Activated CD8-positive, alpha-beta T cell treated with anti-CD3 and anti-CD28 coated beads for 36 hours (primary cell): Measurements from ENCODE around the gene FAM107A. TPM values are rescaled to one million over a fixed set of nuclear protein-coding genes. Genes with fewer than 3 reads are reported as not detected.

Experiments
- ATAC-seq: fragments of 200-7000 bp; cut with Tn5 transposase; one replicate; pipeline ENCODE4 v1.10.0; 2021; ENCODE audit warnings: mild to moderate bottlenecking, moderate library complexity
- CTCF ChIA-PET: fragments of 350-600 bp; sonication (Branson Sonifier 250); formaldehyde crosslinking; loops from one replicate; lab custom pipeline; 2021; ENCODE audit warnings: antibody characterized with exemption; lab: Charles Lee
- POLR2A ChIA-PET: fragments of 350-600 bp; sonication (Branson Sonifier 250); formaldehyde crosslinking; loops from one replicate; lab custom pipeline; 2021; ENCODE audit warnings: antibody characterized with exemption; lab: Charles Lee
- DNase-seq: peaks from one replicate; pipeline ENCODE4 v3.0.0-alpha.2; 2020
- H3K27ac Mint-ChIP-seq: one replicate; pipeline ENCODE4 v1.8.0; 2021; ENCODE audit warnings: mild to moderate bottlenecking, mixed read lengths
- H3K27me3 Mint-ChIP-seq: one replicate; pipeline ENCODE4 v1.8.0; 2021; ENCODE audit warnings: mixed read lengths
- H3K36me3 Mint-ChIP-seq: one replicate; pipeline ENCODE4 v1.8.0; 2021; ENCODE audit warnings: low read depth, mixed read lengths
- H3K4me1 Mint-ChIP-seq: one replicate; pipeline ENCODE4 v1.8.0; 2021; ENCODE audit warnings: low read depth, mixed read lengths
- H3K4me3 Mint-ChIP-seq: one replicate; pipeline ENCODE4 v1.8.0; 2021; ENCODE audit warnings: mild to moderate bottlenecking, moderate library complexity, mixed read lengths
- H3K9me3 Mint-ChIP-seq: one replicate; pipeline ENCODE4 v1.8.0; 2021; ENCODE audit warnings: mixed read lengths
- intact Hi-C: fragments of 100-400 bp; cut with micrococcal nuclease; formaldehyde crosslinking; loops from one replicate; pipeline ENCODE4 v1.10.0; 2022
- total RNA-seq, 2 experiments: library from RNA; stranded (reverse); gene quantifications; one replicate each; pipeline ENCODE4 v1.2.3, GENCODE V29; 2021
- TF ChIP-seq, protein P1 (sequence below): fragments of 200-600 bp; IDR thresholded peaks from one replicate; pipeline ENCODE4 v1.8.0; 2022; ENCODE audit warnings: antibody characterized with exemption, mild to moderate bottlenecking

FAM107A gene, protein sequence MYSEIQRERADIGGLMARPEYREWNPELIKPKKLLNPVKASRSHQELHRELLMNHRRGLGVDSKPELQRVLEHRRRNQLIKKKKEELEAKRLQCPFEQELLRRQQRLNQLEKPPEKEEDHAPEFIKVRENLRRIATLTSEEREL
- not detected for total RNA-seq

DNA sequence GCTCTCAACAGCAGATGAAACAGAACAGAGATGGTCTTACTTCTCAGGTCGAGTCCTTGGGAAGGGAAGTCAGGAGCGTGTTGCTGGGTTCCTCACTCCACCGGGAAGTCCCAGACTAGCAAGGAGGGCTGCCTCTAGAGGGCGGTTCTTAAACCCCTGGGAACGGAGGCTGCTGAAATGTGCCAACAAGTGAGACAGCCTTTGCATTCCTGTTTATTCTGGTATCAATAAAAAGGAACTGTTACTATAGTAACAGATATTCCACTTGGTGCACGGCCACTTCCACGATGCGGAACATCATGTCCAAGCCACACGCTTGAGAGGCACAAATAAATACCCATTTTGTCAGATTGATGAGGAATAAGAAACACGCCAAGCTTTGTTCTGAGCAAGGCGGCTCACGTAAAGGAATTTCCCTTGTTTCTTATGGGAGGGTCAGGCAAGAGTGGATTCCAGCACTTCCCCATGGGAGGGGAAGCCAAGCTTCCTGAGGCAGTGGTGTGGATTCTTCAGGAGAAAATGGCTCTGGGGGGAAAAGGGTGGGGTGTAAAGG, at the start of gene FAM107A:
Gene FAM107A, minus strand, starts transcription at position 123 of the 553 bp plus-strand sequence. CDS start 7,531 bp downstream, outside the sequence.
- H3K36me3 Mint-ChIP-seq = no peaks in the 10 kb centered on the region
- TF ChIP-seq, protein P1, sequence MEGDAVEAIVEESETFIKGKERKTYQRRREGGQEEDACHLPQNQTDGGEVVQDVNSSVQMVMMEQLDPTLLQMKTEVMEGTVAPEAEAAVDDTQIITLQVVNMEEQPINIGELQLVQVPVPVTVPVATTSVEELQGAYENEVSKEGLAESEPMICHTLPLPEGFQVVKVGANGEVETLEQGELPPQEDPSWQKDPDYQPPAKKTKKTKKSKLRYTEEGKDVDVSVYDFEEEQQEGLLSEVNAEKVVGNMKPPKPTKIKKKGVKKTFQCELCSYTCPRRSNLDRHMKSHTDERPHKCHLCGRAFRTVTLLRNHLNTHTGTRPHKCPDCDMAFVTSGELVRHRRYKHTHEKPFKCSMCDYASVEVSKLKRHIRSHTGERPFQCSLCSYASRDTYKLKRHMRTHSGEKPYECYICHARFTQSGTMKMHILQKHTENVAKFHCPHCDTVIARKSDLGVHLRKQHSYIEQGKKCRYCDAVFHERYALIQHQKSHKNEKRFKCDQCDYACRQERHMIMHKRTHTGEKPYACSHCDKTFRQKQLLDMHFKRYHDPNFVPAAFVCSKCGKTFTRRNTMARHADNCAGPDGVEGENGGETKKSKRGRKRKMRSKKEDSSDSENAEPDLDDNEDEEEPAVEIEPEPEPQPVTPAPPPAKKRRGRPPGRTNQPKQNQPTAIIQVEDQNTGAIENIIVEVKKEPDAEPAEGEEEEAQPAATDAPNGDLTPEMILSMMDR = no peak
- DNase-seq (no peak), ATAC-seq (no peak)
- ChIA-PET CTCF (interaction anchor here (1.2 kb wide), 1 partner anchor 9 kb away, joined by 7 read pairs; no protein-coding TSS in a partner anchor), POLR2A (no interaction called here)
- H3K27ac Mint-ChIP-seq = no peak within 1 kb of the TSS
- H3K27me3 Mint-ChIP-seq = peaks cover under 1% of the 10 kb centered on the region
- H3K9me3 Mint-ChIP-seq = no peaks in the 10 kb centered on the region
- no peaks in the 10 kb centered on the region for H3K4me1 Mint-ChIP-seq
- intact Hi-C loops = no loop called here
- H3K4me3 Mint-ChIP-seq = no peak within 1 kb of the TSS

DNA sequence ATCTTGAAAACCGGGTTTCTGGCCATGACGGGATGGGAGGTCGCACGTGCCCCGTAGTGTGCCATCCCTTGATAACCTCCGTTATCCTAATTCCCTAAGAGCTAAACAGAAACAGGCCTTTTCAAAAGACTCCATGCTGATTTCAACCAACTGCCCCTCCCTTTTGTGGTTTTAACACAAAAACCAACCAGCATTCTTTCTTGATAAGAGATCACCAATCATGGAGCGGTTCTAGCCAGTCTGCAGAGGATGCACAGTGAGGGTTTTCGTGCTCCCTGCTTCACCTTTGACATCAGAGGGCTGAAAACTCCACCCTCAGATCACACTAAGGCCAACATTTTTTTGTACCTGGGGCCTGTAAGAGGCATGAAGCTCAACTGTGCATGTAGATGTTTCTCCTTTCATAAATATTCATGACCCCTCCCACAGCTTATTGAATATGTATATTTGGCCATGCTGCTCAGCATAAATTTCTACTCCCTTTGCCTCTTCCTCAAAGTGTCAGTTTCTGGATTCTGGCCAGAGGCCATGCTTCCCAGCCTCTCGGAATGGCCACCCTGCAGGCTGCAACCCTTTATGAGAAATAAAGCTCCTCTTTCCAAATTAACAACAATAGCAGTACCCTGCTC, 48.1 kb upstream of the FAM107A start:
- no peak overlapping the region for H3K4me3 Mint-ChIP-seq
- no peaks in the 10 kb centered on the region for H3K36me3 Mint-ChIP-seq
- ATAC-seq = no peak
- TF ChIP-seq, protein P1 = no peak
- DNase-seq = no peak
- intact Hi-C loops = no loop called here
- ChIA-PET POLR2A (interaction anchor here (0.6 kb wide), 1 partner anchor 61 kb away, joined by 3 read pairs; no protein-coding TSS in a partner anchor), CTCF (interaction anchor here (0.9 to 1.6 kb wide), 3 partner anchors 15 to 58 kb away, joined by 3 to 12 read pairs (median 10); no protein-coding TSS in a partner anchor)
- H3K9me3 Mint-ChIP-seq = no peaks in the 10 kb centered on the region
- H3K4me1 Mint-ChIP-seq = no peaks in the 10 kb centered on the region
- H3K27ac Mint-ChIP-seq = no peak overlapping the region
- H3K27me3 Mint-ChIP-seq = no peaks in the 10 kb centered on the region

DNA sequence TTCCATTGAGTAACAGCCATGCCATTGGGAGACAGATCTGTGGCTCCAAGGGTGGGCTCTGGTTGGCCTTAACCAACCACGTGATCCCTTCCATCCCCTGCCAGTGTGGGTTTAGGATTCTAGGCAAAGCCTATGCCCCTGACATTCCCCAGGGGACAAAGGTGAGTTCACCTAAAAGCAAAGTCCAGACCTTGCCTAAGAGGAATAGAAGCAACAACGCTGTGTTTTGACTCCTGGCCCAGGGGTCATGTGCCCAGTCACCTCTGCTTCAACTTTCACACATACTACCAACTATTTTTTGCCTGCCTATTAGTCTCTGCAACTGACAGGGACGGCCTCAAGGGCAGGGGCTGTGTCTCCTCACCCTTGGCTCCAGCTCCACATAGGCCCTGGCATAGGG, 47.4 kb upstream of the FAM107A start:
- no peak overlapping the region for H3K4me3 Mint-ChIP-seq
- no peaks in the 10 kb centered on the region for H3K27me3 Mint-ChIP-seq
- POLR2A ChIA-PET = no interaction called here
- CTCF ChIA-PET = no interaction called here
- no peaks in the 10 kb centered on the region for H3K9me3 Mint-ChIP-seq
- DNase-seq = no peak
- no peak overlapping the region for H3K27ac Mint-ChIP-seq
- ATAC-seq = no peak
- H3K36me3 Mint-ChIP-seq = no peaks in the 10 kb centered on the region
- TF ChIP-seq, protein P1 = no peak
- intact Hi-C loops = no loop called here
- H3K4me1 Mint-ChIP-seq = no peaks in the 10 kb centered on the region

DNA sequence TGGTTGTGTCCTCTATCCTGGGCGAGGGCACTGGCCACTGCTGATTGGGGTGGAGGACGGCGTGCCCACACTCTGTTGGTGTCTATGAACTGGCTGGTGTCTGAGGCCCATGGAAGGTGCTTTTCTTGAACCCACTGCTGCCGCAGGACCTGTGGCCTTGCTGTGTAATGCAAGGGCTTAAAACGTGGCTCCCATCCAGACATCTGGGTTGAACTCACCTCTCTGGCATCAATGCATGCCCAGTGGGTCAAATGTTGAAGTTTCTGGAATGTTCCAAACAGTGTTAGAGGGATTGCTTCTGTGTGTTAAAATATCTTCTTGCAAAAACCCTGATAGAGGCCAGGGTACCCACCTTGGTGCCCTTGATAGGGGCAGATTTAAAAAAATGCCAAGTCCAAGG, 46.8 kb upstream of the FAM107A start:
- DNase-seq (no peak), ATAC-seq (no peak)
- intact Hi-C loops = no loop called here
- Mint-ChIP-seq H3K27me3 (no peaks in the 10 kb centered on the region), H3K9me3 (no peaks in the 10 kb centered on the region), H3K27ac (no peak overlapping the region), H3K4me3 (no peak overlapping the region), H3K36me3 (no peaks in the 10 kb centered on the region), H3K4me1 (no peaks in the 10 kb centered on the region)
- CTCF ChIA-PET = no interaction called here
- TF ChIP-seq, protein P1 = no peak
- POLR2A ChIA-PET = no interaction called here

DNA sequence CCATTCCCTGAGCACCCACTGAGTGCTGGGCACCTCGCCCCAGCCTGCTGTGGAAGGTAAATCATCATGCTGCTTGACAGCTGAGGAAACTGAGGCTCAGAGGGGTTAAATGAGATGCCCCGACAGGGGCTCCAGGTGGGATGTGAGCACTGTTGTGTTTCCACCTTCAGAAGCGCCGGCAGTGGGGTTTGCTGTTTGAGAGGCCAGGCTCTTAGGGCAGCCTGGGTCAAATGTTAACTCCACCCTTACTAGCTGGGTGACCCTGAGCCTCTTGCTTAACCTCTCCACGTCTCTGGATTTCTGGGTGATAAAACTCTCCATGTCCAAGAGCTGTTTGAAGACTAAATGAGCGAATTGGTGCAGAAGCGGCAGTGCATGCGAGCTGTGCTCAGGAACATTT, 46.3 kb upstream of the FAM107A start:
- ATAC-seq = no peak
- no peak overlapping the region for H3K27ac Mint-ChIP-seq
- no peaks in the 10 kb centered on the region for H3K36me3 Mint-ChIP-seq
- POLR2A ChIA-PET = no interaction called here
- no peaks in the 10 kb centered on the region for H3K27me3 Mint-ChIP-seq
- CTCF ChIA-PET = no interaction called here
- H3K4me1 Mint-ChIP-seq = no peaks in the 10 kb centered on the region
- TF ChIP-seq, protein P1 = no peak
- intact Hi-C loops = no loop called here
- no peaks in the 10 kb centered on the region for H3K9me3 Mint-ChIP-seq
- H3K4me3 Mint-ChIP-seq = no peak overlapping the region
- no peak for DNase-seq
